ENCODE measurements around the gene TRIM73. TPM values are rescaled to one million over a fixed set of nuclear protein-coding genes. Genes with fewer than 3 reads are reported as not detected.
"Not testable (repeated sequence)": the region's sequence is repeated elsewhere in the genome, so short reads cannot be mapped to it uniquely, and the experiment has no call there.

TRIM73 gene
- 1 to 10 TPM; 2.9 to 6.6 (median 4.3) TPM for polyA plus RNA-seq (ENCODE audit: insufficient read length in 4 of 4)

DNA sequence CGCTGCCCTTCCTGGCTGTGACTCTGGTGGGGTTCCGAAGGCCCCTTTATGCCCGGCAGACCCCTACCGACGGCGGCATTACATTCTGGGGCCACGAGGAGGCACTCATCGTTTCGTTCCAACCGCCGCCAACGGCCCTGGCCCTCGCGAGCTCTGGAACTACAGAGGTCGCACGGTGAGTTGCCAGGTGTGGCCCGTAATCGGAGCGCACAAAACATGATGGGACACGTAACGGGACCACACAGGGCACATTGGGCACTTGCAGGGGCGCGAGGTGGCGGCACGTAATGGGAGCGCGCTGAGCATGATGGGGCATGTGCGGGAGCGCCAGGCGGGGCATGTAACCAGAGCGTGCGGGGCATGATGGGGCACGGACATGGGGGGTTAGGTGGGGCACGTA lies at the start of gene TRIM73:
Gene TRIM73 (plus strand): TSS at position 301 of the 400 bp plus-strand sequence. CDS start 3,305 bp downstream, outside the sequence.
- DNase-seq (ENCODE audit: low read depth in 4 of 4, low spot score in 3 of 4) = not testable (repeated sequence)

GRCh38 chr7:75358671-75359541 lies 36.5 kb upstream of the TRIM73 start:
- DNase-seq (ENCODE audit: low read depth in 4 of 4, low spot score in 3 of 4) = not testable (repeated sequence)

- not testable (repeated sequence) for DNase-seq (ENCODE audit: low read depth in 4 of 4, low spot score in 3 of 4)
Measured at GRCh38 chr7:75359542-75359848, 35.9 kb upstream of the TRIM73 start.

DNA sequence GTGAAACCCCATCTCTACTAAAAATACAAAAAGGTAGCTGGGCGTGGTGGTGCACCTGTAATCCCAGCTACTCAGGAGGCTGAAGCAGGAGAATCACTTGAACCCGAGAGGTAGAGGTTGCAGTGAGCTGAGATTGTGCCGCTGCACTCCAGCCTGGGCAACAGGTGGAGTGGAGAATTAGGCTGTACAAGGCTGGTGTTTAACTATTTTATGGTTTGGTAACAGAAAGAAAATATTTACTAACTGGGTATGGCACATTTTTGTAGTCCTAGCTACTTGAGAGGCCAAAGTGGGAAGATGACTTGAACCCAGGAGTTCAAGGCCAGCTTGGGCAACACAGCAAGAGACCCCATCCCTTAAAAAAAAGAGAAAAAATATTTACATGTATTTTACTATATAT lies 31.4 kb upstream of the TRIM73 start:
- DNase-seq (ENCODE audit: low read depth in 4 of 4, low spot score in 3 of 4) = not testable (repeated sequence)

DNA sequence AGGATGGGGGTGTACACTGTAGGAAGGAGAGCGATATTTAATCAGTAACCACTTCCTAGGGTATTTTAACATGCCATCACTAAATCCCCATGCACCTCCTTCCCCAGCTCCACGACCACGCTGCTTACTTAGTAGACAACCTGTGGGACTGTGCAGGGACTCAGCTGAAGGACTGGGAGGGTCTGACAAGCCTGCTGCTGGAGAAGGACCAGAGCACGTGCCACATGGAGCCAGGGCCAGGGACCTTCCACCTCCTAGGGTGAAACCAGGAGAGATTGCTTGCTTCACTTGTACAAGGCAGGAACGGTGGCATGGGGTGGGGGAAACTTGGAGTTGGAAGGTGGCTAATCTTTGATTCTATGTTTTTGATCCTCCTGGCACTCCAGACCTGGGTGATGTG lies 28.8 kb upstream of the TRIM73 start:
- DNase-seq (ENCODE audit: low read depth in 4 of 4, low spot score in 3 of 4) = not testable (repeated sequence)

- DNase-seq (ENCODE audit: low read depth in 4 of 4, low spot score in 3 of 4) = not testable (repeated sequence)
Measured at GRCh38 chr7:75367313-75367712, 28.1 kb upstream of the TRIM73 start.

DNA sequence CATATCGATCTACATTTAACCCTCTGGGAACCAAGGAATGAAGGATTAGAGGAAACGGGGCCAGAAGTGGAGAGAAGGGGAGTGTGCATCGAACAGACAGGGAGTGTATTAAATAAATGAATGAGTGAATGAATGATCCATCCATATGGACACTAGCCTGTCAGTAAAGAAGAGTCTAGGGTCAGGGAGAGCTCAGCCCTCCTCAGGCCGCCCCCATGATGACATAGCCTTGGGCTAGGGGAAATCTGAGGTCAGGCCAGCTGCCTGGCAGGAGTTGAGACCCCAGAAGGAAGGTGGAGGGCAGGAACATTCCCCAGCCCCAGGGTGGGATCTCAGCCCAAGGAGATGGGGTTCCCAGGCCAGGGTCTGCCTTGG lies 21.3 kb upstream of the TRIM73 start:
- not testable (repeated sequence) for DNase-seq (ENCODE audit: low read depth in 4 of 4, low spot score in 3 of 4)

DNA sequence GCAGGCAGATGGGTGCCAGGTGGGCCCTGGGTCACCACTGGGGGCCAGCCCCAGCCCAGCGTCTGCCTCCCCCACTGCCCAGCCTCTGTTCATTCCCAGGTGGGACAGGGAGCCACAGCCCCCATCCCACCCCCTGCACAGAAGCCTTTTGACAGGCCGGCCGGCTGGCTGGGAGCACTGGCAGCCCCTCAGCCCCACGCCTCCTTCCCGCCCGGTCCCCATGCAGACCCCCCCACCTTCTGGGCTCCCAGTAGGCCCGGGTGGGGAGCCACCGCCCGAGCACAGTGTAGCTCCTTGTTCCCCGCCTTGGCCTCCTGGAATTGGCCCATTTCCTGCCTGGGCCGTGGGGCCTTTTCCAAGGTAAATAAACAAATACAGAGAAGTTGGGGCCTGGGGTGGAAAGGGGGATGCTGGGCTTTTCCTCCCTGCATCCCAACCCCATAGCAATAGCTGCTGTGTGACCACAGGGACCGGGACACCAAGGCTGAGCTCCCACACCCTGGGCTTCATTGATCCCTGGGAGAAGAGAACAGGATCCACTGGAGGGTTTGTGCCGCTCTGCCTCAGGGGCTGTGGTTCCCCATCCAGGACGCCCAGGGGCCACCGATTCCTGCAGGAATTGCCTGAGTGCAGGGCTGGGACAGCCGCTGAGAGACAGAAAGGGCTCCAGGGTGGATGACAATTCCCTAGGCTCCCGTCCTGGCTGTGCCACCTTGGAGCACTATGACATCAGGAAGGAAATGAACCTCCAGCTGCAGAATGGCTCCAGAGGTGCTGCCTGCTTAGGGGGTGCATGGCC lies 20.7 kb upstream of the TRIM73 start:
- DNase-seq (ENCODE audit: low read depth in 4 of 4, low spot score in 3 of 4) = not testable (repeated sequence)

DNA sequence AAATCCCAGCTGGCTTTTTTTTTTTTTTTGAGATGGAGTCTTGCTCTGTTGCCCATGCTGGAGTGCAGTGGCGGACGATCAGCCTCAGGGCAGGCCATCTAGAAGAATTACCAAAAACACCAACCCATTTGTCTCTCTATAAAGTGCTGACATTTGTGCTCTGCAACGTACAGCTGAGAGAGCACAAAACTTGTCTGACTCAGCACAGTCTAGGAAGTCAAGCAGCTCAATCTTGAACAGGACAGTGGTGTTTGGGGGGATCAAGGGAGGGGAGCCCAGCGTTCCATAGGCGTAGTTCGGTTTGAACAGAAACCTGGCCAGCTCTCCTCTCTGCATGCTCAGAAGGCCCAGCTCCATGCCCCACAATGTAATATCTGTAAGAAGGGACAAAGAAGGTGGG lies 2.2 kb upstream of the TRIM73 start:
- DNase-seq (ENCODE audit: low read depth in 4 of 4, low spot score in 3 of 4) = not testable (repeated sequence)

DNA sequence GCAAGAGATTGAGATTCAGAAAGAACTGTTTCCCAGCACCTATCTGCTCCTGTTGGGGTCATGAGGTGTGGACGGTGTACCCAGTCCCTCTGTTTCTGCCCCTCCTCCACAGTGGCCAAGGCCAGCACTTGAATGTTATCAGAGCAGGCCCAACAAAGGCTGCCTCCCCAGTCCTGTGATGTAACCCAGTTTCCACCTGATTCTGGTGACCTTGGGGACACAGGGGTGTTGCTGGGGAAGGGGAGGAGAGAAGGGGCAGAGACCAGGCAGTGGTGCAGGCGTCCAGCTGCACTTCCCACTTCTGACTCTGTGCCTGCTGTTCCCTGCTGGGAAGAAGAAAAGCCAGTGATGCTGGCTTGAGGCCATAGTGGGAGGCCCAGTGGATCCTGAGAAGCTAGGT lies 2.4 kb downstream of the TRIM73 start:
- not testable (repeated sequence) for DNase-seq (ENCODE audit: low read depth in 4 of 4, low spot score in 3 of 4)

DNA sequence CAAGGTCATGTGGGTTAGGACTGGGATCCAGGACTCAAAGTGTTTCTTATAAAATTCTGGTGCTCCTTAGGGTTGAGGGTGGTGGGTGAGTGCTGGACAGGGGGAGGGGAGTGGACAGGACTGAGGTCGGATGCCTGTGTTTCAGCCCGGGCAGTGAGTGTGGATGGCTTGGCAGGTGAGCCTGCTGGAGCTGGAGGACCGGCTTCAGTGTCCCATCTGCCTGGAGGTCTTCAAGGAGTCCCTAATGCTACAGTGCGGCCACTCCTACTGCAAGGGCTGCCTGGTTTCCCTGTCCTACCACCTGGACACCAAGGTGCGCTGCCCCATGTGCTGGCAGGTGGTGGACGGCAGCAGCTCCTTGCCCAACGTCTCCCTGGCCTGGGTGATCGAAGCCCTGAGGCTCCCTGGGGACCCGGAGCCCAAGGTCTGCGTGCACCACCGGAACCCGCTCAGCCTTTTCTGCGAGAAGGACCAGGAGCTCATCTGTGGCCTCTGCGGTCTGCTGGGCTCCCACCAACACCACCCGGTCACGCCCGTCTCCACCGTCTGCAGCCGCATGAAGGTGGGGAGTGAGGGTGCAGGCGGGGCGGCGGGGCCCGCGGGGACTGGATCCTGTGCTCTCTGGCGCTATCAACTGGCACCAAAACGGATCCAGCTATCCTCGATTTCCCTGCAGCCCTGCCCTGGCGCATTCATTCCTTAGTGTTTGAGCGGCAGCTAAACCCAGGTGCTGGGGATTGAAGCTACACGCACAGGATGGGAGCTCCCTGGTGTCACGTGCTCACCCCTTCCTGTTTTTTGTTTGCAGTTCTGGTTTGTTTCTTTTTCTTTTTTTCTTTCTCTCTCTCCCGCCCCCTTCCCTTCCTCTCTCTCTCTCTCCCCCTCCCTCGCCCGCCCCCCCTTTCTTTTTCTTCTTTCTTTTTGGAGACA lies 3.6 kb downstream of the TRIM73 start:
- DNase-seq (ENCODE audit: low read depth in 4 of 4, low spot score in 3 of 4) = not testable (repeated sequence)

GRCh38 chr7:75400575-75400974 lies 5.1 kb downstream of the TRIM73 start:
- DNase-seq (ENCODE audit: low read depth in 4 of 4, low spot score in 3 of 4) = not testable (repeated sequence)

- DNase-seq (ENCODE audit: low read depth in 4 of 4, low spot score in 3 of 4) = not testable (repeated sequence)
Measured at GRCh38 chr7:75403455-75404443, 8.3 kb downstream of the TRIM73 start.

GRCh38 chr7:75404663-75405062 lies 9.2 kb downstream of the TRIM73 start:
- not testable (repeated sequence) for DNase-seq (ENCODE audit: low read depth in 4 of 4, low spot score in 3 of 4)

DNA sequence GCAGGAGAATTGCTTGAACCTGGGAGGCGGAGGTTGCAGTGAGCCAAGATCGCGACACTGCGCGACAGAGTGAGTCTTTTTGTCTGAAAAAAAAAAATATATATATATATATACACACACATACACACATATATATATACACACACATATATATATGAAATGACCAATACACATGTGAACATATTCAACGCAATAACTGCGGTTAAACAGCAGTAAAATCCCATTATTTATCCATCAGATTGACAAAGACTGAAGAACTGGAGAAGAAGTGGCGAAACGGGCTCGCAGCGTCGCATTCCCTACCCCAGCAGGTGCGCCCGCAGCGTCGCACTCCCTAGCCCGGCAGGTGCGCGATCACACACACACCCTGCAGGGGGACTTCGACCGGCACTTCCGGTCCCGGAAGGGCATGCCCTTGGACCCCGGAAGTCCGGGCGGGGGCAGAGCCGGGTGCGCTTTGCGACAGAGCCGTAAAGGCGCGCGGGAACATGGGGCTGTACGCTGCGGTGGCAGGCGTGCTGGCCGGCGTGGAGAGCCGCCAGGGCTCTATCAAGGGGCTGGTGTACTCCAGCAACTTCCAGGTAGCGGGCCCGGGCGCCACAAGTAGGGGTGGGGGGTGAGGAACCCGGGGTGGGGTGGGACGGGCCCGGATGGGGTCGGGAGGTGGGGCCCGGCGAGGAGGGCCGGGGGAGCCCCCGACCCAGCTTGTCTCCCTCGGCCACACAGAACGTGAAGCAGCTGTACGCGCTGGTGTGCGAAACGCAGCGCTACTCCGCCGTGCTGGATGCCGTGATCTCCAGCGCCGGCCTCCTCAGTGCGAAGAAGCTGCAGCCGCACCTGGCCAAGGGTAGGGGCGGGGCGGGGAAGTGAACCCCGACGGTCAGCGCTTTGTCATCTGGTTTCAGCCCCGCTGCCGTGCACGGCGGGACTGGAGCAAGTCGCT lies 14.7 kb downstream of the TRIM73 start:
- DNase-seq (ENCODE audit: low read depth in 4 of 4, low spot score in 3 of 4) = not testable (repeated sequence)

- DNase-seq (ENCODE audit: low read depth in 4 of 4, low spot score in 3 of 4) = not testable (repeated sequence)
Measured at GRCh38 chr7:75410823-75411173, 15.4 kb downstream of the TRIM73 start.

- DNase-seq (ENCODE audit: low read depth in 4 of 4, low spot score in 3 of 4) = not testable (repeated sequence)
Measured at GRCh38 chr7:75414204-75414603, 18.8 kb downstream of the TRIM73 start.
